Suprapubic skin (tissue), 4 donors: Measurements from ENCODE around the gene GGCX.

Experiments used
- CTCF ChIP-seq, 2 donors: fragments of 200-600 bp in 1 of 2; fragments of 450-650 bp in 1 of 2; sonication (generic) in 1 of 2; IDR thresholded peaks; one replicate each; pipeline ENCODE4 v1.5.1; 2016 to 2019; ENCODE audit warnings: antibody characterized with exemption in 2 of 2, mild to moderate bottlenecking in 1 of 2, moderate library complexity in 1 of 2
- POLR2A ChIP-seq, 2 donors: fragments of 450-650 bp; IDR thresholded peaks; one replicate each; pipeline ENCODE4 v1.6.1; 2017; ENCODE audit warnings: antibody characterized with exemption in 2 of 2, mild to moderate bottlenecking in 2 of 2, moderate library complexity in 2 of 2
- POLR2AphosphoS5 ChIP-seq, 3 donors: sonication (generic); formaldehyde crosslinking; IDR thresholded peaks; one replicate each; pipeline ENCODE4 v1.6.1; 2017; ENCODE audit warnings: antibody characterized with exemption in 3 of 3

DNA sequence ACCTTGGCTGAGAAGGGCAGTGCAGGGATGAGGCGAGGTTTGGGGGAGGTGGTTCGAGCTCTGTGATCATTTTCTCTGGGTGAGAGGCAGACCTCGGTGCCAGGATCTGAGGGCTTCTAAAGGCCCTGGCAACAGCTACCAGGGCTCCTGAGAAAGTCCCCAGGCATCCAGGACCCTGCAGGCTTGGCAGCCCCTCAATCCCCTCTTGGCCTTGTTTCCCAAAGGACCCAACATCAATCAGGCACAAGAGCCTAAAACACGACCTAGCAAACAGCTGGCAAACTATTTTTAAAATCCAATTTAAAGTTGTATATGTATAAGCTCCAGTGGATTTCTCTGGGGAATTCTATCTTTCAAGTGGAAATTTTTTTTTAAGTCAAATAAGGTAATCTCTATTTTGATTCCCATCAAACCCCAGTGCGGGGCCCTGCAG lies 37.4 kb downstream of the GGCX start:
- TF ChIP-seq POLR2A (IDR thresholded peaks at IDR 0.05) (no peak), CTCF (IDR thresholded peaks at IDR 0.05) (no peak), POLR2AphosphoS5 (IDR thresholded peaks at IDR 0.05) (no peak)
